Fibroblast of skin of right quadriceps (primary cell): ENCODE results near the gene ACVR1.
"Not testable (repeated sequence)": the region's sequence is repeated elsewhere in the genome, so short reads cannot be mapped to it uniquely, and the experiment has no call there.

ENCODE experiments used
- DNase-seq: peaks from one replicate; pipeline ENCODE4 v3.0.0-alpha.2; 2013

Gene ACVR1

GRCh38 chr2:157788201-157788600 is 87.9 kb downstream of the ACVR1 start:
- no peak for DNase-seq

- DNase-seq, result no peak
Measured at GRCh38 chr2:157787364-157787938, 88.7 kb downstream of the ACVR1 start.

- DNase-seq, result no peak
Measured at GRCh38 chr2:157786663-157787363, 89.3 kb downstream of the ACVR1 start.

GRCh38 chr2:157785866-157786662 is 90.1 kb downstream of the ACVR1 start:
- peak; percentile 47 for DNase-seq

GRCh38 chr2:157785200-157785599 is 90.9 kb downstream of the ACVR1 start:
- DNase-seq, result peak; percentile 39

GRCh38 chr2:157784823-157785175 is 91.3 kb downstream of the ACVR1 start:
- no peak for DNase-seq

GRCh38 chr2:157784169-157784822 is 91.8 kb downstream of the ACVR1 start:
- DNase-seq, result peak; percentile 19

GRCh38 chr2:157783245-157783644 is 92.9 kb downstream of the ACVR1 start:
- no peak for DNase-seq

GRCh38 chr2:157782057-157782845 is 93.9 kb downstream of the ACVR1 start:
- peak; percentile 26 for DNase-seq

GRCh38 chr2:157780211-157780610 is 95.9 kb downstream of the ACVR1 start:
- no peak for DNase-seq

- no peak for DNase-seq
Measured at GRCh38 chr2:157779794-157780193, 96.3 kb downstream of the ACVR1 start.

- DNase-seq, result peak; percentile 56
Measured at GRCh38 chr2:157777427-157777826, 98.7 kb downstream of the ACVR1 start.

GRCh38 chr2:157771234-157771633 is 104.9 kb downstream of the ACVR1 start:
- no peak for DNase-seq

GRCh38 chr2:157769856-157770255 is 106.3 kb downstream of the ACVR1 start:
- peak; percentile 34 for DNase-seq

- no peak for DNase-seq
Measured at GRCh38 chr2:157764386-157764785, 111.7 kb downstream of the ACVR1 start.

GRCh38 chr2:157761520-157761919 is 114.6 kb downstream of the ACVR1 start:
- peak; percentile 54 for DNase-seq

- no peak for DNase-seq
Measured at GRCh38 chr2:157760949-157761348, 115.2 kb downstream of the ACVR1 start.

GRCh38 chr2:157759855-157760254 is 116.3 kb downstream of the ACVR1 start:
- no peak for DNase-seq

GRCh38 chr2:157758586-157758985 is 117.5 kb downstream of the ACVR1 start:
- no peak for DNase-seq

GRCh38 chr2:157757500-157757899 is 118.6 kb downstream of the ACVR1 start:
- DNase-seq, result no peak

GRCh38 chr2:157756447-157756846 is 119.7 kb downstream of the ACVR1 start:
- not testable (repeated sequence) for DNase-seq

GRCh38 chr2:157751462-157752058 is 124.6 kb downstream of the ACVR1 start:
- peak; percentile 32 for DNase-seq
